ENCODE results near the gene GJB6.

GJB6 gene

DNA sequence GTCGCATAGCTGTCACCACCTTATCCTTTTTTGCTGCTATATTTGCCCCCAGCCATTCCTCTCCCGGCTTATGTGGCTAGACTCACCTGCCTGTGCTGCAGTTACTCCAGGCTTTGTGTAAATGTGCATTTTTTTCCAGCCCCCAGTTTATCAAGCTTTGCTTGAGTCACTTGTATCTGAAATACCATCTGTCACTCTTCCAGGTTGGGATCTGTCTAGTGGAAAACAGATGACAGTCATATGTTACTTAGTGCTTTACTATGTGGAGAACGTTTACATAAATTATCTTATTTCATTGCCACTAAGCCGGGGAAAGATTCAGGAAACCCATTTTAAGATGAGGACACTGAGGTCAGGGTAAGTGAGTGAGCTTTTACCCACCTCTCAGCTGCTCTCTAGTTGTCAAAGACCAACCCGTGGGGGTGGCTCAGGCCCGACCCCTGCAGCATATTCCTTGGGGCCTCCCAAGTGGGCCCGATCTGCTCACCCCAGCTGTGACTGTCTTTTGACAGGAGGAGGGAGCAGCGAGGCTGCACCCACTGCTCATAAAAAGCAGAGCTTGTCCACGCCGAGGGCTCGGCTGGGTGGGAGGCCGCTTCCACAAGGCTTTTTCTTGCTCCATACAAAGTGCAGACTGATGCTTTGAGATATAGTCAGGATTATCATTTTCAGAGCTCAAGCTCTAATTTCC, 46.6 kb downstream of the GJB6 start:
- no peak for DNase-seq

DNA sequence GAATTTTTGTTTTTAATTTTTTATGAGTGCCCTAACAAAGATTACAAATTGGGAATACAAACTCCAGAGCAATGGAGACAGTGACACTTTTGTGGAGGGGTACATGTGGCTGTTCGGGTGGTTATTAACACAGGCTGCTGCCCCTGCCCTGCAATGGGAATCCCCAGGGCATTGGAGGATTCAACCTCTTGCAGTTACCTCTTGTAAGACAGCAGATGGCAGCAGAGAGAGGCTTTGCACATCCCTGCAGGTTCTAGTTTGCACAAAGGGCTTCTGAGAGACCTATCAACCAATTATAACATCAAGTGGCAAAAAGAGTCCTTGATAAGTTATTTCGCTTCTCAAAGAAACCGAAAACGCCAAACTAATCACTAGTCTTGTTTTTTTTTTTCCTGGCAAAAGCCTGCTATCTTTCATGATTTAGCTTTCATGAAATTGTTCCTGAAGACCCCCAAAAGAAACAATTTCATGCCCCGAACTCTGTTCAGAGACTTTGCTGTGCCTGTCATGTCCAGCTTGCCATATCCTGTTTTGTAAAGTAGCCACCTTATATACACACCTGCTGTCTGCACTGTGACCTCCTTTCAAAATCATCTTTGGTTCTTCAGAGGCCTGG, 49.8 kb downstream of the GJB6 start:
- DNase-seq, result peak; percentile 52

DNA sequence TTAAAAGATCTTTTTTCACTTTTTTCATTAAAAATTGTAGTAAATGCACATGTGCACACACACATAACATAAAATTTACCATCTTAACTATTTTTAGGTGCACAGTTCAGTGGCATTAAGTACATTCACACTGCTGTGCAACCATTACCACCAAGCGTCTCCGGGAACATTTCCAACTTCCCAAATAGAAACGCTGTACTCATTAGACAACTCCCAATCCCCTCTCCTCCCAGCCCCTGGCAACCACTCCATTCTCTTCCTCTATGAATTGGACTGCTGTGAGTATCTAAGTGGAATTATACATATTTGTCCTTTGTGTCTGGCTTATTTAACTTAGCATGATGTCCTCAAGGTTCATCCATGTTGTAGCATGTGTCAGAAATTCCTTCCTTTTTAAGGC, 50.9 kb downstream of the GJB6 start:
- DNase-seq, result no peak

DNA sequence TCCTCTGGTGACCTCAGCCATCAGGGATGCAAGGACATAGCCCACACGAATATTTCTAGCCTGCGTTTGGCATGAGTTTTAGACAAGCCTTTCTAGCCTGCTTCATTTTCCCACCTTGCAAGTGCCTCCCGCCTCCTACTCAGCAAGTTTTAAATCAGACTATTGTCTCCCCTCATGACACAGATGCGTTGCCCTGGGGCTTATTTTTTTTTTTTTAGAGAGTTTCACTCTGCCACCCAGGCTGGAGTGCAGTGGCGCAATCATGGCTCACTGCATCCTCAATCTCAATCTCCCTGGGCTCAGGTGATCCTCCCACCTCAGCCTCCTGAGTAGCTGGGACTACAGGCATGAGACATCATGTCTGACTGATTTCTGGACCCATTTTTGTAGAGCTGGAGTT, 54.0 kb downstream of the GJB6 start:
- no peak for DNase-seq

DNA sequence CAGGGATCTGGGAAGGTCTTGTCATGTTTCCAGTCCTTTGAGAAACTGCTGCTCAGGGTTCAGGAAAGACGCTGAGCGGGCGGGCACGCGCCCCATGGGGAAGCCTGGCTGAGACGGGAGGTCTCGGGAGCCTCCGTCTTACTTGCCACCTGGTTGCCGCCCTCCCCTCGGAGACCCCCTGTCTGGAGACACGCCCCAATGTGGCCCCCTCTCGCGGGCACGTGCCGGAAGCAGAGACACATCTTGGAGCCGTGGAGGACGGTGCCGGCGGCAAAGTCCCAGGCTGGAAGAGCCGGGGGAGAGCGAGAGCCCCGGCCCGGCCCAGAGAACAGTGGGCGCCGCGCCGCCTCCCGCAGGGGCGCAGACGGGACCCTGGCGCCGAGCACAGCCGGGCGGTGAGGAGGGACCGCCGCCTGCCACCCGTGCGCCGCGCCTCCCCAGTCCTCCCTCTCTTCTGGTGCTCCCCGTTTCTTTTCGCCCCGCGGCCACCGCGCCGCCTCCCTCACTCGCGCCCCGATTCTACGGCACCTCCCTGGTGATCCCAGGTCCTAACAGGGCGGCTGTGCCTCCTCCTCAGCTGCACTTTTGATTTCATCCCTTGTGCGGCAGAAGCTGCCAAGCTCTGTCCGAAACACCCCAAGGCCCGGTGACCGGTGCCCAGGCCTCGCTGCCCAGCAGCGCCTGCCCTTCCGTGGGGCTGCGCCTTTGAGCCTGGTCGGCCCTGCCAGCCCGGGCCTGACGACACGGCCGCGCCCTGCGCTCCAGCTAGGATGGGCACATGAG, 54.9 kb downstream of the GJB6 start:
- DNase-seq, result no peak

DNA sequence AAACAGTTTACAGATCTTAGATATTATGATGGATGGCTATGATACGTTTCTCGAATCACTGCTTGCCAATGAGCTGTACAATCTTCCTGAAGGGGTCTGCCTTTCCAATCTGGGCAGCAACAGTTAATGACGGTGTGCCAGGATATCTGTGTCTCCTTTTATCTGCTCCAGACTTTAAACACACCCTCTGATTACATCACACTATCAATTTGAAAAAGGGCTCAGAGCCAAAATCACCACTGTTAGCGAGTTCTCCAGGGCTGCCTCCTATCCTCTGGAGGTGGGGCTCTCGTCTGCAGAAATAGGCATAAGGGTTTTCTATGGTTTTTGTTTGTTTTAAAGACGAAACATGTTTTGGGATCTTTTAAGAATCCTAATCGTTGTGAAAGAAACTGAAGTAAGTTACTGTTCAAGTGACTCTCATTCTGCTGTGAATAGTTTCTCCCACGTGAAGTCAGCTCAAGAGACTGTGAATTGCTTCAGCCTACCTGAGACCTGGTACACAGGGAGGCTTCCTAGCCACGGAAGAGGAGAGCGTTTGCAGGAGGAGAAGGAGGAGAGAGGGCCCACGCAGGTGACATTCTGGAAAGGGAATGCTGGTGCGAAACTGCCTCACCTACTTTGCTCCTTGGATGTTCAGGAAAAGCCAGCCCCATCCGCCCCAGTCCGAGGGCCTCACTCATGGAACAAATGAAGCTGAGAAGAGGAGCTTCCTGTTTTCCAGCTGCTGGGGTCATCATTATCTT, 56.0 kb downstream of the GJB6 start:
- no peak for DNase-seq

DNA sequence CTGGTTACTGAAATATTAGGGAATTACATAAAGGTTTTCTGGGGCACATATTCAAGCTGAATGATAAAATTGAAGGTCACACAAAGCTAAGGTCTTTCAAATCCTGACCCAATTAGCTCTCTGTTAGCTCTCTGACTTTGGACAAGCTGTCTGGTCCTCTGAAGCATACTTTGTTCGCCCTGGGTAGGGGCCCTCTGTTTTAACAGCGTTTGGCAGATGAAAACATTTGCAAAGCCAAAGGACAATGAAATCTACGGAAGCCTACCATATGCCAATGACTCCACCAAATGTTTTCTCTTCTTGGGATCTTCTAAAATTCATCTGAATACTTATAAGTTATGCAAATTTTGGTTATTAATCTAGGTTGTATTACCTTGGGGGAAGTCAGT, 56.7 kb downstream of the GJB6 start:
- no peak for DNase-seq

DNA sequence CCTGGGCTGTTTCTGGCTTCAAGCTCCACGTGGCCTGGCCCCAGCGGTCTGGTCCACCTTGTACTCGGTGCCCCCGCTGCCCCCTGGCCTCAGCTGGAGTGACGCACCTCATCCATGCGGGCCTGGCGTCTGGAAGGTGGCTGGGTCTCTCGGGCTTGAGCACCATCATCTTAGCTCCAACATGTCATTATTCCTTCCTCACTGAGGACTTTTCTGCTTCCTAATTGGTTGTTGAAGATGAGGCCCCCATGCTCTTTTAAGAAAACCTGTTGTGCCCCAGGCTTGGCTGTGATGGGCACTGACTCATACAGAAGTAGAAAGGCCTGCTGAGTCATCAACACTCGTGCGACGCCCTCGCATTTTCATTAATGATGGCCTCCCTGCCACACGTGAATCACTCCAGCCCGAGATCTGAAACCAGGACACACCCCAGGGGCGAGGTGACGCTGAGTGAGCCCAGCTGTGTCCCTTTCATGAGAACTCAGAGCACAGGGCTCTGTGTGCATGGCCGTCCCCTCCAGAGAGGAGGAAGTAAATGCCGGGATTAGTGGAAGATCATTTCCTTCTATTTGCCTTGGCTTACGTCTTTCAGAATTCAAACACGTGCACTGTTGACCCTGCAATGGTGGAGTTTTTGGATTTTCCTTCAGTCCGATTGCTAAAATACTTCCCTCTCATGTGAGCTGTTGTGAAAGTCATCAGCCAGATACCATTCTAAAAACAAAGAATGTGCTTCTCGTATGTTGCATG, 57.3 kb downstream of the GJB6 start:
- DNase-seq, result peak; percentile 83

DNA sequence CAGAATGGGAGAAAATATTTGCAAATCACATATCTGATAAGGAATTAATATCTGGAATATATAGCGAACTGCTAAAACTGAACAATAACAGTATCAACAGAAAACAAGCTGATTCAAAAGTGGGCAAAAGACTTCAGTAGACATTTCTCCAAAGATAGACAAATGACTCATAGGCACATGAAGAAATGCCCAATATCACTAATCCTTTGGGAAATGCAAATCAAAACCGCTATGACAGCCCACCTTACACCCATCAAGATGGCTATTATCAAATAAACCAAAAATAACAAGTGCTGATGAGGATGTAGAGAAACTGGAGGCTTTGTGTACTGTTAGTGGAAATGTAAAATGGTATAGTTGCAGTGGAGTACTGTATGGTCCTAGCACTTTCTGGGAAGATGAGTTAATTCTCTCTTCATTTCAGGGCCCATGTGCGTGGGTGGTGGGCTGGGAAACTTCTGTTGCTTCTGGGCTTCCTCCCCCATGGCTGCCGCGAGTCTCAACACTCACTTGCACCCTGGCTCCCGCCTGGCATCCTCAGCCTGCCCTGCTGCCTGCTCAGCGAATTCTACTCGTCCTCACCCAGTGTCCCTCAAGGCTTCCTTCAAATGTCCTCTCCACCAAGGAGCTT, 58.9 kb downstream of the GJB6 start:
- DNase-seq, result no peak
